GM19468 (cell line): Measurements from ENCODE around the gene ITGB7.

Experiments used
- ATAC-seq: cut with Tn5 transposase; IDR thresholded peaks from one replicate; pipeline ENCODE4 v1.9.1; 2021; ENCODE audit warnings: mild to moderate bottlenecking, moderate library complexity, moderate number of reproducible peaks; ENCODE audit not compliant: unreplicated experiment; ENCODE audit errors: extremely low read depth

The ITGB7 gene, protein sequence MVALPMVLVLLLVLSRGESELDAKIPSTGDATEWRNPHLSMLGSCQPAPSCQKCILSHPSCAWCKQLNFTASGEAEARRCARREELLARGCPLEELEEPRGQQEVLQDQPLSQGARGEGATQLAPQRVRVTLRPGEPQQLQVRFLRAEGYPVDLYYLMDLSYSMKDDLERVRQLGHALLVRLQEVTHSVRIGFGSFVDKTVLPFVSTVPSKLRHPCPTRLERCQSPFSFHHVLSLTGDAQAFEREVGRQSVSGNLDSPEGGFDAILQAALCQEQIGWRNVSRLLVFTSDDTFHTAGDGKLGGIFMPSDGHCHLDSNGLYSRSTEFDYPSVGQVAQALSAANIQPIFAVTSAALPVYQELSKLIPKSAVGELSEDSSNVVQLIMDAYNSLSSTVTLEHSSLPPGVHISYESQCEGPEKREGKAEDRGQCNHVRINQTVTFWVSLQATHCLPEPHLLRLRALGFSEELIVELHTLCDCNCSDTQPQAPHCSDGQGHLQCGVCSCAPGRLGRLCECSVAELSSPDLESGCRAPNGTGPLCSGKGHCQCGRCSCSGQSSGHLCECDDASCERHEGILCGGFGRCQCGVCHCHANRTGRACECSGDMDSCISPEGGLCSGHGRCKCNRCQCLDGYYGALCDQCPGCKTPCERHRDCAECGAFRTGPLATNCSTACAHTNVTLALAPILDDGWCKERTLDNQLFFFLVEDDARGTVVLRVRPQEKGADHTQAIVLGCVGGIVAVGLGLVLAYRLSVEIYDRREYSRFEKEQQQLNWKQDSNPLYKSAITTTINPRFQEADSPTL

DNA sequence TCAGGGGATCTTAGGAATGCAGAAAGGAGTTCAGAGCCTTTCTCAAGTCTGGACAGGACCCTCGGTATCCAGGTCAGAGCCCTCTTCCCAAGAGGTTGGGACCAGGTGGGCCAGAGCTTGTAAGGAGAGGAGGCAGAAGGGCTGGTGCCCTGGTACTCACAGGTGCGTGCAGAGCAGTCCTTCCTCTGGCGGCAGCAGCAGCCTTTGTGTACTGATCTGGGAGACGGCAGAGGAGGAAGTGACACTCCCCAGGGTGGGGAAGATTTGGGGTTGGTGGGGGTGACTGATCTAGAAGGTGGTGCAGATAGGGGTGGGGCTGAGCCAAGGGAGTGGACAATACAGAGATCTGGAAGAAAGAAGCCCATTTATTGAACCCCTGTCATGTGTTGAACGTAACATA lies at the start of gene ITGB7:
Gene ITGB7 (minus strand): TSS at position 210 of the 400 bp plus-strand sequence. CDS start 6,808 bp downstream, outside the sequence.
- peak; percentile 32 for ATAC-seq

DNA sequence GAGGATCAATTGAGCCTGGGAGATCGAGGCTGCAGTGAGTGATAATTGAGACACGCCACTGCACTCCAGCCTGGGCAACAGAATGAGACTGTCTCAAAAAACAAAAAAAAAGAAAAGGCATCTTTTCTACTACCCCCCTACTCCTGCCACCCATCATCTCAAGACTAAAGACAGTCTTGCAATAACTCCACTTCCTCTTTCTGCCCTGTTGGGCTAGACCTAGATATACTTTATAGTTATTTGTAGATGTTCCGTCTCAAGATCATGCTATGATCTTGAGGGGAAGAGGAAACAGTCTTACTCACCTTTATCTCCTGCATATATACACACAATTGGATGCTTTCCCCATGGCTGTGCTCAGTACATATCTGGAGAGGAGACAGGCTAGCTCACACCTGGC lies 48.9 kb upstream of the ITGB7 start:
- peak; percentile 25 for ATAC-seq

DNA sequence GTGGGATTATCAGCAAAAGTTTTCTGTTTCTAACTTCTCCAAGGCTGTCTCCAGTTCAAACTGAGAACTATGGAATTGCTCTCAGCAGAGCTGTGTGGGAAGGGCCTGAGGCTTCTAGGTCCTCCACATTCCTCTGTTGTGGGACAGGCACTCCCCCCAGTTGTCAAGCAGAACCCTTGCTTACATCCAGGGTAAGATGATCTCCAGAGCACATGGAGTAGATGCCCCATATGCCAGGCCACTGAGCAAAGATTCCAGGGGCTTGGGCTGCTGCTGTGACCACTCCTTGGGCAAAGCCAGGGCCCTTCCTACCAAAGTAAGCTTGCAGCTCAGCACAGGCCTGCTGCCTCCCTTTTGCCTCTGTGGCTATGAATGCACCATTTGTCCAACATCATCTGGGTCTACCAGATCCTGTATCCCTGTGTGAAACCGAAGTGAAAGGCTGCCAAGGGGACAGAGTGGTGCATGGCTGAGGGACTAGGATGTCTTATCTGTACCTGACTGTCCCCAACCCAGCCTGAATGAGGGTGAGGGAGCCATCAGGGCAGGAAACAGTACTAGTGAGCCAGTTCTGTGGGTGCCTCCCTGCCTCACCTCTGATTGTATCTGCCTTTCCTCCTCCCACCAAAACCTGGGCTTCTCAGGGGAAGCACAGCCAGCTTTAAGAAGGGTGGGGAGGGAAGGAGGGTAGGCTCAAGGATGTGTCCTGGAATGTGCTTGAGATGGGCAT lies 47.9 kb upstream of the ITGB7 start:
- no peak for ATAC-seq

DNA sequence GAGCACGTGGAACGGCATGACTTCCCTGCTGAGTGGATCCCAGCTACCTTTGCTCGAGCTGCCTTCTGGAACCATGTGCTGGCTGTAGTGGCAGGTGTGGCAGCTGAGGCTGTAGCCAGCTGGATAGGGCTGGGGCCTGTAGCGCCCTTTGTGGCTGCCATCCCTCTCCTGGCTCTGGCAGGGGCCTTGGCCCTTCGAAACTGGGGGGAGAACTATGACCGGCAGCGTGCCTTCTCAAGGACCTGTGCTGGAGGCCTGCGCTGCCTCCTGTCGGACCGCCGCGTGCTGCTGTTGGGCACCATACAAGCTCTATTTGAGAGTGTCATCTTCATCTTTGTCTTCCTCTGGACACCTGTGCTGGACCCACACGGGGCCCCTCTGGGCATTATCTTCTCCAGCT lies 46.2 kb upstream of the ITGB7 start:
- ATAC-seq, result no peak

DNA sequence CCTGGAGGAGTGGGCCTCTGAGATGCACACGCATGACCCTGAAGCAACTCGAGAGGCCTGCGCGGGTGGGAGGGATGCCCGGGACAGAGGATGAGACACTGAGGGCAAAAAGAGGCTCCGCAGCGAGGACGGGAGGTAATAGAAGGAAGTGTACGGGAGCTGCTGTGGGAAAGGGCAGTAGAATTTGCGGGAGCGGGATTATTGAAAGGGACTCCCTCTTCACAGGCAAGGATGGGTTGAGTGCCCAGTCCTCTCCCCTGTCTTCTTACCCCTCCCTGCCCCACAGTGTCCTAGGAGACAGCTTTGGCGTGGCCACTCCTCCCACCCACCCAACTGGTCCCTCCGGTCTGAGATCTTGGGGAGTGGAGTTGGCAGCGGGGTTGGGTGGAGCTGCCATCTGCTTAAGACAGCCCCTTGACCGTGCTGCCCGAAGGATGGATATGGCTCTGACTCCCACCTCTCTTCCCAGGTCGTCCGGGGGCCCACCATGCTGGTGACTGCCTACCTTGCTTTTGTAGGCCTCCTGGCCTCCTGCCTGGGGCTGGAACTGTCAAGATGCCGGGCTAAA lies 45.4 kb upstream of the ITGB7 start:
- no peak for ATAC-seq

DNA sequence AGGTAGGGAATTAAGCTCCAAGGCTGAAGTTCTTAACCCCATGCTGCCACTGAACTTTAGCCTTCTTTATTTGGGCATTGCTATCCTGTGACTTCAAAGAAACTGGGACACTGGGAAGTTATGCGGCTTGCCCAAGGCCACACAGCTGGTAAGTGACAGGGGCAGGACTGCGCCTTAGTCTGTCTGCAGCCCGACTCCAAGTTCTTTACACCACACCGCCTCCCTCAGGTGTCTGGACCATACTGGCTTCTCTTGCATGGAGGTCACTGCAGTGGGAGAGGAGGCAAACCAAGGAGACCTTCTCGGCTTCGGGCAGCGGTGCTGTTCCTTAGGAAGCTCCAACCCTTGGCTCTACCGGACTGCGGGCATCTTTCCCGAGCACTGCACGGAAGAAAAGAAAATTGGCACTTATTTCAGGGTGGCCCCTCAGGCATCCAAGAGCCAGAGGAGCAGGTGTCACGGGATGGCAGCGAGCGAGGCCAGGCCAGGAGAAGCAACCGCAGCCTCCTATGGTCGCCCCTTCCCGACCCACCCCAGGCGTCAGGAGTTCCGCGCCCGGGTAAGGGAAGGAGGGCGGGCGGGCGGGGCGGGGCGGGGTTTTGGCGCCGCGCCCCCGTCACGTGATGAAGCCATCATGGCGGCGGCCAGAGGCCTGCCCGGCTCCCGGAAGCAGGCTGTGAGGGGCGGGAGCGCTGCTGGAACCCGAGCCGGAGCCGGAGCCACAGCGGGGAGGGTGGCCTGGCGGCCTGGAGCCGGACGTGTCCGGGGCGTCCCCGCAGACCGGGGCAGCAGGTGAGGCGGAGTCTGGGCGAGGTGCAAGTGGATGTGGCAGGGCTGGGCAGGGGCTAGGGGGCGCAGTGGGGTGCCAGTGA lies 44.7 kb upstream of the ITGB7 start:
- peak; percentile 23 for ATAC-seq

DNA sequence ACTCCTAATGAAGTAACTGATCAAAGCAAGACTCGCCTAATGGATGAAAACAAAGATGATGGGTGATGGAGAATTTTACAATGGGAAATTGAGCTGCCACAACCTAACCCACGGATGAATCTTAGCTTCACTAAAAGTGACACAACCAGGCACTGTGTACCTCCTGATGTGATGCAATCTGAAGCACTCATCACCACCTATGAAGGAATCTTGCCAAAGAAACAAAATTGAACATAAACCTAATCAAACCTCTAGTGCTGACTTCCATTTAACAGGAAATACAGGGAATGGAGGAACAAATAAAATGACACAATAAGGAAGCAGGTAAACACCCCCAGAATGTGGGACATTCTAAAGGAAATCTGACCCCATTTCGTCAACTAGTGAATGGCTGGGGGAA lies 38.2 kb upstream of the ITGB7 start:
- no peak for ATAC-seq

DNA sequence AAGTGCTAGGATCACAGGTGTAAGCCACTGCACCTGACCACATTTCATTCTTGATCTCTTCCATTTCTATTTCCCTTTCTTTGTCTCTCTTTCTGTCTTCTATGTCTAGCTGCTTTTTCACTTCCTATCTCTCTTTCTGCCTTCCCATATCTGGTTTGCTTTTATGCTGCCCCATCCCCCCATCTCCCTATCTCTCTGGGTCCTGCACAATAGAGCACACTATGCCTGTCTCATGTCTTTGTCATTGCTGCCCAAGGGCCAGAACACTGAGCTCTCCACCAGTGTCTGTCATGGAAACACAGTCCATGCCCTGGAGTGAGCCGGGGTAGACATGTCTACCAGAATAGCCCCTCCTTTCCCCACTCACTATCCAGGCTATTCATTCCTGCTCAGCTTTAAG lies 37.3 kb upstream of the ITGB7 start:
- no peak for ATAC-seq

DNA sequence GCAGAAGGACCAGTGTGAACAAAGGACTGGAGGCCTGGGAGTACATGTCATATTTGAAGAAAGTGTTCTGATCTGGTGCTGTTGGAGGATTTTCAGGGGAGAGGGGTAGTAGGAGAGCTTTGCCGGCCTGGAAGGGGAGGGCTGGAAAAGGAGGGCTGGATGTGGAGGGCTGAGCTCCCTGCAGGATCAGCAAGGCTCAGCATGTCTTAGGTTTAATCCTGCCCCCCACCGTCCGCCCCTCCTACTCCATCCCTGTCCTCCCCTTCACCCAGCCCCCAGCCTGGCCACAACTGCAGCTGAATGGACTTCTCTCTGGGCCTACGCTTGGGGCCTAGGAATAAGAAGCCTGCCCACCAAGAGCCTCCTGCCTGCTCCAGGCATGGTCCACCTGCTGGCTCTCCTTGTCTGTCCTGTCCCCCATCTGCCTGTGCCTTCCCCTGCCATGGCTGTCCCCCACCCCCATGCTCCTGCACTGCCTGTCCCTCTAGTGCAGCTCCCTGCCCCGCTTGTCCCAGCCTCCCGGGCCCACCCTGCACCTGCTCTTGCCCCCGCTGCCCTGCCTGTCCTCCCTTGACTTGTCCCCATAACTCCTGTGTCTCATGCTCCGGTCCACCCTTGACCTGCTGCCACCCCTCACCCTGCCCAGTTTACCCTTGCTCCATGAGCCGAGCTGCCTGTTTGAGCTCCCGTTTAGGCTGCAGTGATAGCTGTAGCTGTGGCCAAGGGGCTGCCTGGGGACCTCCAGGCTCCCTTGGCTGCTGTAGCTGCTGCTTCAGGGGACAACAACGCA lies 34.8 kb upstream of the ITGB7 start:
- ATAC-seq, result no peak

DNA sequence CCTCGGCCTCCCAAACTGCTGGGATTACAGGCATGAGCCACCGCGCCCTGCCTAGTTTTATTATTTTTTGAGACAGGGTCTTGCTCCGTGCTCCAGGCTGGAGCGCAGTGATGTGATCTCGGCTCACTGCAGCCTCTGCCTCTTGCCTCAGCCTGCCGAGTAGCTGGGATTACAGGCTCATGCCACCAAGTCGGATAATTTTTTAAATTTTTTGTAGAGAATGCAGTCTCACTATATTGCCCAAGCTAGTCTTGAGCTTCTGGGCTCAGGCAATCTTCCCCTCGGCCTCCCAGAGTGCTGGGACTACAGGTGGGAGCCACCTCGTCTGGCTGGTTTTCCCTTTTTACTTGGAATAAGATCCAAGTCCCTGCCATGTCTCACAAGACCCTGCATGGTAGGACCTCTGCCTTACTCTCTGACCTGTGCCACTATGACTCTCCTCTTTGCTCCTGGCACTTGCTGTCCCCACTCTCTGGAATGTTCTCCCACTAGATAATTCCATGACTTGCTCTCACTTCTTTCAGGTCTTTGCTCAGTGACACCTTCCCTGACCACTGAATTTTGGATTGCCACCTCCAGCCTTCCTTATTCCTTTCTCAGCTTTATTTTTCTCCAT lies 32.7 kb upstream of the ITGB7 start:
- no peak for ATAC-seq

DNA sequence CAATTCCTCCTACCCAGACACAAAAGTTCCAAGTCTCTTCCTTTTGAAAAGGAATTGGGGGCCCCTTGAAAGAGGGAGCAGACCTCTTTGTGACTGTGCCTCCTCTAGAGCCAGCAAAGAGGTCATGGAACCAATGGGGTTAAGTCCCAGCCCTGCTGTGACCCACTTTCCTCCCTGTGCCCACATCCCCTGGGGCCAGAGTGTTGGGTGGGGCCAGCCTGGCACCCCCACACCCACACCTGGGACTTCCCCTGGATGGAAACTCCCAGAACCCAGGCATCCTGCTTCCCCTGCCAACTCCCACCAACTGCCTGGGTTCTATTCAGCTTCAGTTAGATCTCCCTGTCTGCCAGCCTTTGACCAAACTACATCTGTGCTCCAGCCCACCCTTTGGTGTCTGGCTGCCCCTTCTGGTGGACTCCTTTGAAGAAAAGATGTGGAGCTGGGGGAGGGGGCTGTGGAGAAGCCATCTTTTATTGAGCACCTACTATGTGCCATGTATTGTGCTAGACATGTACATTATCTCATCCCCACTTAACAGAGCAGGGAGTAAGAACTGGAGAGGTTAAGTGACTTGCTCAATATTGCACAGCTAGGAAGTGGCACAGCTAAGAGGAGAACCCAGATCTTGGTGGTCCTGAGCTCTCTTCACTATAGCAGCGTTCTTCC lies 29.5 kb upstream of the ITGB7 start:
- ATAC-seq, result no peak

DNA sequence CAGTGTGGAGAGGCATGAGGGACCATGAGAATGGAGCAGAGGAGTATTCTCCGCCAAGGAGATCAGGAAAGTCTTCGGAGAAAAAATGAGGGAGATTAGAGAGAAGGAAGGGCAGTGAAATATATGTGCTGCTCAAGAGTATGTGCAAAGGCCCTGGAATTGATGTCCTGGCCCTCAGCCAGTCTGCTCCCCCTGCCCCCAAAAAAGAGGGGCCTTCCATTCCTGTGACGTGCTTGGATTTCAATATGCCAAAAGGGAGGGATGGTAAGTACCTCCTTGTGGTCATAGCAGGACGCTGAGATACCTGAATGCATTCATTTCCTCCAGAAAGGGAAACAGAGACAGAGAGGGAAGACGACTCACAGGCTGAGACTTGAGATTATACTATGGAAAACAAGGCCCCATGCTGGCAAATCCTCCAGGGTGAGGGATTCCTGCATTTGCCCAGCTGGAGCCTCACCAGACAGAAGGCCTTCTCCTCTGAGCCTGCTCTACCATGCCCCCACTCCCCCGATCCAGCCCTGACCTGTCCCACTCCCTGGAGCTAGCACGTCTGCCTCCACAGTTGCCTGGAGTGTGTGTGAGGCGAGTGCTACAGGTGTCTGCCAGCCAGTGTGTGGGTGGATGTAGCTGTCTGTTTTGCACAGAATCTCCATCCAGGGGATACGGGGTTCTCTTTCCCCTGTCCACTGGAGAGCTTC lies 28.8 kb upstream of the ITGB7 start:
- ATAC-seq, result no peak

DNA sequence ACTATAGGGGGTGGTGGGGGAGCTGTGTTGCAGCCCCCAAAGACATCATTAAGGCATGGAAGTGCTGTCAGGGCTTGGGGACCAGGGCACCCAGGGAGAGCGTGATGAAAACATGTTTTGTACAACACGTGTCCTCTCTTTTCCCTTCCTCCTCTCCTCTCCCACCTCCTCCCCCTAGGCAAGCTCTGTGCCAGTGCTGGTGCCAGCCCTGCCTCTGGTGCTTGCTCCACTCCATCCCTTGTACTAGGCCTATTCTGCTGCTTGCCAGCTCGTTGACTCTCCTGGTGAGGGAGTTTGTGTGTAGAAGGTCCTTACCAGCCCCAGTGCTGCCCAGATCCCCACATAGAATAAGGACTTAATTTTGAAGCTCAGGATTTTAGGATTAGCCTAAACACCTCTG lies 28.1 kb upstream of the ITGB7 start:
- ATAC-seq, result no peak

DNA sequence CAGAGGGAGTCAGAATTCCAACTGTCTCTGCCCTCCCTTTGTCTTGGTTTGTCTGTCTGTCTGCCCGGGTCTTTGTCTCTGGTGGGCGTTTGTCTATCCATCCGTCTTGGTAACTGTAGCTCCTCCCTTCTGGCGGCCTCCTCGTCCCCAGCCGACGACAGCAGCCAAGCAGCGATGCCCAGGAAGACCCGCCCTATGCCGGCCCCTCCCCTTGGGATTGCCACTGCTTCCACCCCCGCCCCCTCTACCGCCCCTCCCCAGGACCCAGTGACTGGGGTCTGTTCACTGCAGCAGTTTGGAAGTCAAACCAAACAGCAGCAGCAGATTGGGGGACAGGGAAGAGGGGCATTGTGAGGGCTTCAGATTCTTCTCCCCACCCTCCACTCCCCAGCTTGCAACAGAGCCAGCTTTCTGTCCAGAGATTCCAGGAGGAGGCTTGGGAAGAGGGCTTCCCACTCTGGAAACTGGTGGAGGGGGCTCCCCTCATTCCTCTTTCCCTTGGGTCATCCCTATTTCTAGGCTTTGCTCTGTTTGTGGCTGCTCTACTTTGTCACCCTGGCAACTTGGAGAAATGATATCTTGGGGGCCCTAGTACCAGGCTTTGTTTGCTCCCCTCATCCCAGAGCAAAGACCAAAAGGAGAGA lies 27.3 kb upstream of the ITGB7 start:
- ATAC-seq, result no peak

DNA sequence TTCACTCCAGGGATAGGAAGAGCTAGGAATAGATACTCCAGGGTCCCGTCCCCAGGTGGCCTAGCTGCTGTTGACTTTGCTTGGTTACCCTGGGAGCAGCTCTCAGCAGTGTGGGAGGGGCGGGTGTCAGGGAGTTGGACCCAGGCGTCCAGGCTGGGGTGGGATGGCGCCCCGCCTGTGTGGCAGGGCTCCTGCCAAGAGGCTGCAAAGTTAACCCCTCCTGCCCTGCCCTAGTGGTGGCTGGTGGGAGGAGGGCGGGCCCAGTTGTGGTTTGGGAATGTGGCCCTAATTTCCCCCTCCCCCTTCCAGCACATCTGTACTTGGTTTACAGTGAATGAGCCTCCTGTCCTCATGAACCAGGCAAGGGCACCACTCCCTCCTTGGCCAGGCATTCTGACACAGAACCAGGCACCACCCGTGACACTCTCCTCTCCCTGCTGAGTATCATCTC lies 26.6 kb upstream of the ITGB7 start:
- no peak for ATAC-seq

DNA sequence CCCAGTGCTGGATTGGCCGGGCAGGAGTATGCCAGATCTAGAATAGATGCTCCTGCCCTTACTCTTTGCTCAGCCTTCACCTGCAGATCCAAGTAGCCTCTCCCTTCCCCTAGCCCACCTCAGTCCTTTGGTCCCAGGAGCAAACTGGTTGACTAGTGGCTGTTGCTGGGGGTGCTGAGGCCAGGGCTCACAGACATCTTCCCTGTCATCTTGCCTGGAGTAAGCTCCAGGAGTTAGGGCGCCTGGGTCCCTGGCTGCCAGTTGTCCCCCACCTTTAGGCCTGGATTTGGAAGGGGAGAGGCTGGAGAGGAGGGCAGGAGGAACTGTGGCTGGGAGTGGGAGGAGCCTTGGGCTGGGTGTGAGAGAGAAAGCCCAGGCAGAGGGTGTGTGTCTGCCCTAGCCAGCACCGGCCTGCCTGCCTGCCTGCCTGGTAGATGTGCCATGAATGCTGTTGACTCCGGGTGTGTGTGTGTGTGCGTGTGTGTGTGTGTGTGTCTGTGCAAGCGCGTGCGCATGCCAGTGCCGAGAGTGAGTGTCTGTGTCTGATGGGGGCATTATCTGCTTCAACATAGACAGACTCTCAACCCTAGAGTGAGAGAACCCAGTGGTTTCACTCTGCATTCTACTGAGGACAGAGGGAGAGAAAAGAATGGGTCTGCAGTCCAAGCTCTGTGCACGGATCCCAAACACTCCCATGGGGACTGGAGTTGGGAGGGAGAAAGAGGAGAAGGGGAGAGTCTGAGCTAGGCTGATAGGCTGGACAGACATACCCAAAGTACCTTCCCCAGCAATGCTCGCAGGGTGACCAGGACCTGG lies 25.8 kb upstream of the ITGB7 start:
- no peak for ATAC-seq
